NOMO-1 treated with DMSO at 0.1 percent for 48 hours (cell line): ENCODE data around the gene DSTN.

Experiments used
- DNase-seq: peaks from one replicate; lab custom pipeline; 2025; ENCODE audit not compliant: unreplicated experiment; lab: John Stamatoyannopoulos, UW

Gene DSTN

GRCh38 chr20:17636523-17637412 is 66.9 kb downstream of the DSTN start:
- DNase-seq, result no peak

- no peak for DNase-seq
These were observed 67.5 kb downstream of the DSTN start for GRCh38 chr20:17637413-17637780.

- no peak for DNase-seq
These were observed 68.2 kb downstream of the DSTN start for GRCh38 chr20:17637985-17638640.

GRCh38 chr20:17638835-17639407 is 69.0 kb downstream of the DSTN start:
- no peak for DNase-seq

GRCh38 chr20:17640146-17640874 is 70.4 kb downstream of the DSTN start:
- DNase-seq, result no peak

- DNase-seq, result no peak
These were observed 71.1 kb downstream of the DSTN start for GRCh38 chr20:17640875-17641378.

- no peak for DNase-seq
These were observed 71.7 kb downstream of the DSTN start for GRCh38 chr20:17641520-17641964.

- no peak for DNase-seq
These were observed 72.1 kb downstream of the DSTN start for GRCh38 chr20:17641993-17642392.

GRCh38 chr20:17642404-17643269 is 72.8 kb downstream of the DSTN start:
- no peak for DNase-seq

- DNase-seq, result no peak
These were observed 73.8 kb downstream of the DSTN start for GRCh38 chr20:17643531-17644188.

GRCh38 chr20:17644451-17644850 is 74.6 kb downstream of the DSTN start:
- no peak for DNase-seq

GRCh38 chr20:17645010-17645409 is 75.1 kb downstream of the DSTN start:
- no peak for DNase-seq

- DNase-seq, result no peak
These were observed 75.8 kb downstream of the DSTN start for GRCh38 chr20:17645546-17646208.

GRCh38 chr20:17646209-17646960 is 76.5 kb downstream of the DSTN start:
- DNase-seq, result no peak

GRCh38 chr20:17646961-17647301 is 77.1 kb downstream of the DSTN start:
- no peak for DNase-seq

- DNase-seq, result no peak
These were observed 77.8 kb downstream of the DSTN start for GRCh38 chr20:17647391-17648314.

GRCh38 chr20:17648315-17648646 is 78.4 kb downstream of the DSTN start:
- peak; percentile 34 for DNase-seq
